ENCODE data around the gene CDH13.

The CDH13 gene

GRCh38 chr16:82756283-82756599 lies 129.5 kb downstream of the CDH13 start:
- TF ChIP-seq, protein P1, sequence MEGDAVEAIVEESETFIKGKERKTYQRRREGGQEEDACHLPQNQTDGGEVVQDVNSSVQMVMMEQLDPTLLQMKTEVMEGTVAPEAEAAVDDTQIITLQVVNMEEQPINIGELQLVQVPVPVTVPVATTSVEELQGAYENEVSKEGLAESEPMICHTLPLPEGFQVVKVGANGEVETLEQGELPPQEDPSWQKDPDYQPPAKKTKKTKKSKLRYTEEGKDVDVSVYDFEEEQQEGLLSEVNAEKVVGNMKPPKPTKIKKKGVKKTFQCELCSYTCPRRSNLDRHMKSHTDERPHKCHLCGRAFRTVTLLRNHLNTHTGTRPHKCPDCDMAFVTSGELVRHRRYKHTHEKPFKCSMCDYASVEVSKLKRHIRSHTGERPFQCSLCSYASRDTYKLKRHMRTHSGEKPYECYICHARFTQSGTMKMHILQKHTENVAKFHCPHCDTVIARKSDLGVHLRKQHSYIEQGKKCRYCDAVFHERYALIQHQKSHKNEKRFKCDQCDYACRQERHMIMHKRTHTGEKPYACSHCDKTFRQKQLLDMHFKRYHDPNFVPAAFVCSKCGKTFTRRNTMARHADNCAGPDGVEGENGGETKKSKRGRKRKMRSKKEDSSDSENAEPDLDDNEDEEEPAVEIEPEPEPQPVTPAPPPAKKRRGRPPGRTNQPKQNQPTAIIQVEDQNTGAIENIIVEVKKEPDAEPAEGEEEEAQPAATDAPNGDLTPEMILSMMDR (IDR thresholded peaks at IDR 0.05; ENCODE audit: low read depth, low read length): no peak
- no peak for DNase-seq
- no peak overlapping the region for H3K4me3 ChIP-seq (ENCODE audit: low read depth, low read length)
- H3K36me3 ChIP-seq: no peaks in the 10 kb centered on the region
- no peaks in the 10 kb centered on the region for H3K27me3 ChIP-seq (ENCODE audit: insufficient read depth, low read depth, severe bottlenecking)
- no peaks in the 10 kb centered on the region for H3K9me3 ChIP-seq (ENCODE audit: severe bottlenecking)
- no peak overlapping the region for H3K27ac ChIP-seq

DNA sequence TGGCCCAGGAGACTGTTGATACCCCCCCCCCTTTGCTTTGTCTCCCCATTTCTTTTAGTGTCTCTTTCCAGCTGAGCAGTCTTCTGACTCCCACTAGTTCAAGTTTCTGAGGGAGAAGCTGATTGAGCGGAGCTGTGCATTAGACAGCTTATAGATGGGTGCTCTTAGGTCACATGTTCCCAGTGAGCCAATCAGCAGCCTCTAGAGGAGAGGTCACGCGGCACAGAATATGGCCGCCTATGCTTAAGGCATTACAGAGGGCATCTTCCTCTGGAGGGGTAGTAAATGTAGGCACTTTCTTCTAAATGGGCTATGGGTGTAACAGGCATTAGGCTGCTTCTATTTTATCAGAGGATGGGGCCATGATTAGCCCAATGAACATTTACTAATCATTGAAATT lies 131.6 kb downstream of the CDH13 start:
- TF ChIP-seq, protein P1 (IDR thresholded peaks at IDR 0.05; ENCODE audit: low read depth, low read length): no peak
- Histone ChIP-seq H3K9me3 (ENCODE audit: severe bottlenecking) (no peaks in the 10 kb centered on the region), H3K36me3 (no peaks in the 10 kb centered on the region), H3K27ac (no peak overlapping the region), H3K27me3 (ENCODE audit: insufficient read depth, low read depth, severe bottlenecking) (no peaks in the 10 kb centered on the region), H3K4me3 (ENCODE audit: low read depth, low read length) (no peak overlapping the region)
- DNase-seq: no peak

DNA sequence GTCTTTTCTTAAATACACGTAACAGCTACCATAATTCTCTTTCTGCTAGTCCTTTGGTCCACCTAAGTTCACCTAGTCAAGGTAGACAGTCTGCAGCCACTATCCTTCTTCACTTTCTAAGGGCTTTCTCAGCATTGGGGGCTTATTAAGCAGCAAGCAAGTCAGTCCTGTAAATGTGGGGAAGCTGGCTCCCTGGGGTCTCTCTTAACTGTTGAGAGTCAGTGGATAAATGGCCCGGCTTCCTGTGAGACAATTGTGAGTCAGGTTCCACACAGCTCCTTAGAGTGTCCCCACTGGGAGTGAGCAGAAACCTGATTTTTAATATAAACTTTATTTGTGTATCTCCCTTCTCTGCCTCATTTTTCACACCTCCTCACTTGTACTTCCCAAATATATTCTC lies 132.1 kb downstream of the CDH13 start:
- no peak overlapping the region for H3K27ac ChIP-seq
- no peaks in the 10 kb centered on the region for H3K36me3 ChIP-seq
- no peak overlapping the region for H3K4me3 ChIP-seq (ENCODE audit: low read depth, low read length)
- H3K27me3 ChIP-seq (ENCODE audit: insufficient read depth, low read depth, severe bottlenecking): no peaks in the 10 kb centered on the region
- no peak for DNase-seq
- H3K9me3 ChIP-seq (ENCODE audit: severe bottlenecking): no peaks in the 10 kb centered on the region
- TF ChIP-seq, protein P1 (IDR thresholded peaks at IDR 0.05; ENCODE audit: low read depth, low read length): no peak

DNA sequence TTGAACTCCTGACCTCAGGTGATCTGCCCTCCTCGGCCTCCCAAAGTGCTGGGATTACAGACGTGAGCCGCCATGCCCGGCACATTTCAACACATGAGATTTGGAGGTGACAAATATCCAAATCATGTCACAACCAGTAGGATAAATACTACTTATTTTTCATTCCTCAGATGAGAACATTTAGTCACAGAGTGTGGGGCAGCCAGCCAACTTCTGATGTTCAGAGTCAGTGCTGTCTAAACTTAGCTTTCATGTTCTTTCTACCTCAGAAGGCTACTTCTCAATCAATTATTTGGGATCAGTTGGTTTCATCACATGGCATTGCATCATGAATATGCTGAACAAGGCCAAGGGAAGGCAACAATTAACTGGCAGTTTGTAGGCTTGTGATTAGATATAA lies 134.5 kb downstream of the CDH13 start:
- no peaks in the 10 kb centered on the region for H3K27me3 ChIP-seq (ENCODE audit: insufficient read depth, low read depth, severe bottlenecking)
- no peaks in the 10 kb centered on the region for H3K9me3 ChIP-seq (ENCODE audit: severe bottlenecking)
- TF ChIP-seq, protein P1 (IDR thresholded peaks at IDR 0.05; ENCODE audit: low read depth, low read length): no peak
- H3K36me3 ChIP-seq: no peaks in the 10 kb centered on the region
- H3K4me3 ChIP-seq (ENCODE audit: low read depth, low read length): no peak overlapping the region
- H3K27ac ChIP-seq: no peak overlapping the region
- DNase-seq: no peak

DNA sequence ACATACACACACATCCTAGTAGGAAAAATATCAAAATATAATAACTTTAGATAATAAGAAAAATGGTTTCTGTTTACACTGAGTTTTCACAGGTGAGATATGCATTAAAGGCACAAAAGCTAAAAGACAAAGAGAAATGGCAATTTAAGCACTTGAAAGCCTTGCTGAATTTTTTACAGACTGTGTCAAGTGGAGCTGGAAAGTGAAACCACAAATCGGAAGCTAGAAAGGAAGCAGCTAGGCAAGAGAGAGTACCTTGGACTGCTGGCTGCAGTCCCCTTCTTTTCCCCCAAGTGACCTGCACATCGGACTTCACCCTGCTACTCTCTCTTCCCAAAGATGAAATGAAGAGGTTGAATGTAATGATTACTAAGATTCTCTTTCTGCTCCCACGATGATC lies 135.1 kb downstream of the CDH13 start:
- TF ChIP-seq, protein P1 (IDR thresholded peaks at IDR 0.05; ENCODE audit: low read depth, low read length): no peak
- H3K4me3 ChIP-seq (ENCODE audit: low read depth, low read length): no peak overlapping the region
- DNase-seq: no peak
- H3K27me3 ChIP-seq (ENCODE audit: insufficient read depth, low read depth, severe bottlenecking): no peaks in the 10 kb centered on the region
- H3K36me3 ChIP-seq: no peaks in the 10 kb centered on the region
- H3K9me3 ChIP-seq (ENCODE audit: severe bottlenecking): no peaks in the 10 kb centered on the region
- no peak overlapping the region for H3K27ac ChIP-seq

GRCh38 chr16:82763371-82763770 lies 136.6 kb downstream of the CDH13 start:
- Histone ChIP-seq H3K4me3 (ENCODE audit: low read depth, low read length) (no peak overlapping the region), H3K27me3 (ENCODE audit: insufficient read depth, low read depth, severe bottlenecking) (no peaks in the 10 kb centered on the region), H3K9me3 (ENCODE audit: severe bottlenecking) (no peaks in the 10 kb centered on the region), H3K27ac (no peak overlapping the region), H3K36me3 (no peaks in the 10 kb centered on the region)
- TF ChIP-seq, protein P1 (IDR thresholded peaks at IDR 0.05; ENCODE audit: low read depth, low read length): no peak
- no peak for DNase-seq
